MM.1S (cell line): ENCODE measurements around the gene SHANK1.

Experiments used
- DNase-seq: peaks from one replicate; pipeline ENCODE4 v3.0.0-alpha.2; 2015
- H2AFZ ChIP-seq: fragments of 300-600 bp; sonication (generic); 2 replicates; pipeline ENCODE4 v1.6.0; 2016; ENCODE audit warnings: antibody characterized with exemption, low read length
- H3F3A ChIP-seq: fragments of 300-600 bp; sonication (generic); 2 replicates; pipeline ENCODE4 v1.6.1; 2016; ENCODE audit warnings: mild to moderate bottlenecking, antibody characterized with exemption, low read length, moderate library complexity, mixed read lengths; ENCODE audit not compliant: insufficient read depth
- H3K27ac ChIP-seq: fragments of 300-600 bp; sonication (generic); 2 replicates; pipeline ENCODE4 v1.5.1; 2016; ENCODE audit warnings: mild to moderate bottlenecking, low read length
- H3K27me3 ChIP-seq: fragments of 300-600 bp; sonication (generic); replicated peaks from 2 replicates; pipeline ENCODE4 v1.6.0; 2016; ENCODE audit warnings: low read length; ENCODE audit not compliant: insufficient read depth
- H3K36me3 ChIP-seq: fragments of 300-600 bp; sonication (generic); replicated peaks from 2 replicates; pipeline ENCODE4 v1.6.1; 2016; ENCODE audit warnings: mild to moderate bottlenecking, low read length, mixed read lengths; ENCODE audit not compliant: insufficient read depth
- H3K4me1 ChIP-seq: fragments of 300-600 bp; sonication (generic); 2 replicates; pipeline ENCODE4 v1.6.1; 2016; ENCODE audit warnings: low read length, mixed read lengths
- H3K4me2 ChIP-seq: fragments of 300-600 bp; sonication (generic); 2 replicates; pipeline ENCODE4 v1.6.0; 2016; ENCODE audit warnings: low read depth, low read length
- H3K4me3 ChIP-seq: fragments of 300-600 bp; sonication (generic); 2 replicates; pipeline ENCODE4 v1.5.1; 2016; ENCODE audit warnings: low read length, mixed read lengths
- H3K79me2 ChIP-seq: fragments of 300-600 bp; sonication (generic); 2 replicates; pipeline ENCODE4 v1.6.1; 2016; ENCODE audit warnings: mixed run types, low read length, mixed read lengths
- H3K9ac ChIP-seq: fragments of 300-600 bp; sonication (generic); 2 replicates; pipeline ENCODE4 v1.6.1; 2016; ENCODE audit warnings: low read length, mixed read lengths
- H3K9me2 ChIP-seq: fragments of 300-600 bp; sonication (generic); replicated peaks from 2 replicates; pipeline ENCODE4 v1.6.1; 2016; ENCODE audit warnings: mild to moderate bottlenecking, low read length, mixed read lengths; ENCODE audit not compliant: insufficient read depth
- H3K9me3 ChIP-seq: fragments of 300-600 bp; sonication (generic); replicated peaks from 2 replicates; pipeline ENCODE4 v1.6.1; 2016; ENCODE audit warnings: mild to moderate bottlenecking, low read length, mixed read lengths; ENCODE audit not compliant: insufficient read depth
- H4K20me1 ChIP-seq: fragments of 300-600 bp; sonication (generic); 2 replicates; pipeline ENCODE4 v1.6.1; 2016; ENCODE audit warnings: mild to moderate bottlenecking, low read length, moderate library complexity, mixed read lengths; ENCODE audit not compliant: insufficient read depth
- EZH2 ChIP-seq: fragments of 300-600 bp; sonication (generic); optimal IDR thresholded peaks from 2 replicates; pipeline ENCODE3; 2017; ENCODE audit warnings: low read depth, mild to moderate bottlenecking, antibody characterized with exemption, low read length, mixed read lengths
- EZH2phosphoT487 ChIP-seq: fragments of 300-600 bp; sonication (generic); IDR thresholded peaks from 2 replicates; pipeline ENCODE4 v1.6.1; 2018; ENCODE audit warnings: antibody characterized with exemption, low read length
- TF ChIP-seq, protein P1 (sequence below): fragments of 300-600 bp; sonication (generic); IDR thresholded peaks from 2 replicates; pipeline ENCODE4 v1.5.1; 2016; ENCODE audit warnings: antibody characterized with exemption, low read length, mixed read lengths

The SHANK1 gene

DNA sequence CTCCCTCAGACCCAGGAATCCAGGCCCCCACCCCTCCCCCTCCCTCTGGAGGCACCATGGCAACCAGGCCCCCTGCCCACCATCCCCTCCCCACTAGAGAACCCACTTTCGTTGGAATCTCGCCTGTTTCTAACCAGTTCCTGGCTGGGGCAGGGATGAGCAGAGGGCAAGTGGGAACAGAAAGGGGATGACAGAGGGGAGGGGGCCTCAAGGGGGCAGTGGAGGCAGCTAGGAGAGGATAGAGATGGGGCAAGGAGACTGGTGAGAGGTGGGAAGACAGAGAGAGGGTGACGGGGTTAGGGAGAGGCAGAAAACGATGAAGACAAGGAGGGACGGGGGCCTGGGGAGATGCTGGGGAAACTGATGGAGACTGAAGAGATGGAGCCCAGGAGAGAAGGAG, 70.9 kb downstream of the SHANK1 start:
- no peaks in the 10 kb centered on the region for H3K36me3 ChIP-seq
- H3K4me1 ChIP-seq = no peaks in the 10 kb centered on the region
- no peaks in the 10 kb centered on the region for H4K20me1 ChIP-seq
- DNase-seq = no peak
- no peak overlapping the region for H3K9ac ChIP-seq
- H3K27me3 ChIP-seq = peaks cover 42% of the 10 kb centered on the region
- no peaks in the 10 kb centered on the region for H3K9me2 ChIP-seq
- no peaks in the 10 kb centered on the region for H3K9me3 ChIP-seq
- H3K79me2 ChIP-seq = no peaks in the 10 kb centered on the region
- no peak overlapping the region for H3K27ac ChIP-seq
- TF ChIP-seq, protein P1, sequence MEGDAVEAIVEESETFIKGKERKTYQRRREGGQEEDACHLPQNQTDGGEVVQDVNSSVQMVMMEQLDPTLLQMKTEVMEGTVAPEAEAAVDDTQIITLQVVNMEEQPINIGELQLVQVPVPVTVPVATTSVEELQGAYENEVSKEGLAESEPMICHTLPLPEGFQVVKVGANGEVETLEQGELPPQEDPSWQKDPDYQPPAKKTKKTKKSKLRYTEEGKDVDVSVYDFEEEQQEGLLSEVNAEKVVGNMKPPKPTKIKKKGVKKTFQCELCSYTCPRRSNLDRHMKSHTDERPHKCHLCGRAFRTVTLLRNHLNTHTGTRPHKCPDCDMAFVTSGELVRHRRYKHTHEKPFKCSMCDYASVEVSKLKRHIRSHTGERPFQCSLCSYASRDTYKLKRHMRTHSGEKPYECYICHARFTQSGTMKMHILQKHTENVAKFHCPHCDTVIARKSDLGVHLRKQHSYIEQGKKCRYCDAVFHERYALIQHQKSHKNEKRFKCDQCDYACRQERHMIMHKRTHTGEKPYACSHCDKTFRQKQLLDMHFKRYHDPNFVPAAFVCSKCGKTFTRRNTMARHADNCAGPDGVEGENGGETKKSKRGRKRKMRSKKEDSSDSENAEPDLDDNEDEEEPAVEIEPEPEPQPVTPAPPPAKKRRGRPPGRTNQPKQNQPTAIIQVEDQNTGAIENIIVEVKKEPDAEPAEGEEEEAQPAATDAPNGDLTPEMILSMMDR = no peak
- TF ChIP-seq EZH2phosphoT487 = no peak
- no peak for TF ChIP-seq EZH2
- no peak overlapping the region for H3K4me3 ChIP-seq
- H2AFZ ChIP-seq = no peak overlapping the region
- no peak overlapping the region for H3K4me2 ChIP-seq
- no peaks in the 10 kb centered on the region for H3F3A ChIP-seq

DNA sequence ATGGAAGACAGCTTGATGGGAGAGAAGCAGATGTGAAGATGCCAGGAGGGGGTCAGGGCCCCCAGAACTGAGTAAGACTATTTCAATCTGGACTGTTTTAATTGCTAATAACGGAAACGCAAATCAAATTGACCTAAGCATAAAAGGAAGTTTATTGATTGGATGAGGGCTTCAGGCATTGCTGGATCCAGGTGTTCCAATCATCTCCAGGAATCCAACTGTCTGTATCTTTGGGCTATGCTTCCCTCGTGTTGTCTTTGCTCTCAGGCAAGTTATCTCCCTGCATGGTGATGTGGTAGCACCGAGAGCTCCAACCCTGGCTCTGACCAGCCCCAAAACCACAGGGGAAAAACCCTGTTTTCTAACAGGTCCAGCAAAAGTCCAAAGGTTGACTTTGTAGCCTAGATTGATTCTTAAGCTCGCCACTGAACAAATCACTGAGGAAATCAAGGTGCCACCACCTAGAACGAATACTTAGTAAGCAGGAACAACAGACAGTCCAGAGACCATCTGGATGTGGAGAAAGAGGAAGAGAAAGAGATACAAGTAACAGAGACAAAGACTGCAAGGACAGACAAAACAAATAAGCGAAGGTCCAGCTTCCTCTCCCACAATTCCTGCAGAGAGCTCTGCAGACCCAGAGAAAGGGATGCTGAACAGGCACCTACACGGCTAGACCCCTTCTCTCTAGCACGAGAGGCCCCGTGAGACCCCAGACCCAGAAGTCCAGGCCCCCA, 71.6 kb downstream of the SHANK1 start:
- H3K36me3 ChIP-seq = no peaks in the 10 kb centered on the region
- H3F3A ChIP-seq = no peaks in the 10 kb centered on the region
- H3K27ac ChIP-seq = no peak overlapping the region
- no peak for DNase-seq
- H3K9me3 ChIP-seq = no peaks in the 10 kb centered on the region
- H3K9ac ChIP-seq = no peak overlapping the region
- no peak for TF ChIP-seq EZH2phosphoT487
- TF ChIP-seq, protein P1 = no peak
- TF ChIP-seq EZH2 = no peak
- no peak overlapping the region for H2AFZ ChIP-seq
- no peaks in the 10 kb centered on the region for H3K4me1 ChIP-seq
- peaks cover 42% of the 10 kb centered on the region for H3K27me3 ChIP-seq
- no peaks in the 10 kb centered on the region for H4K20me1 ChIP-seq
- H3K4me3 ChIP-seq = no peak overlapping the region
- no peak overlapping the region for H3K4me2 ChIP-seq
- H3K79me2 ChIP-seq = no peaks in the 10 kb centered on the region
- no peaks in the 10 kb centered on the region for H3K9me2 ChIP-seq

DNA sequence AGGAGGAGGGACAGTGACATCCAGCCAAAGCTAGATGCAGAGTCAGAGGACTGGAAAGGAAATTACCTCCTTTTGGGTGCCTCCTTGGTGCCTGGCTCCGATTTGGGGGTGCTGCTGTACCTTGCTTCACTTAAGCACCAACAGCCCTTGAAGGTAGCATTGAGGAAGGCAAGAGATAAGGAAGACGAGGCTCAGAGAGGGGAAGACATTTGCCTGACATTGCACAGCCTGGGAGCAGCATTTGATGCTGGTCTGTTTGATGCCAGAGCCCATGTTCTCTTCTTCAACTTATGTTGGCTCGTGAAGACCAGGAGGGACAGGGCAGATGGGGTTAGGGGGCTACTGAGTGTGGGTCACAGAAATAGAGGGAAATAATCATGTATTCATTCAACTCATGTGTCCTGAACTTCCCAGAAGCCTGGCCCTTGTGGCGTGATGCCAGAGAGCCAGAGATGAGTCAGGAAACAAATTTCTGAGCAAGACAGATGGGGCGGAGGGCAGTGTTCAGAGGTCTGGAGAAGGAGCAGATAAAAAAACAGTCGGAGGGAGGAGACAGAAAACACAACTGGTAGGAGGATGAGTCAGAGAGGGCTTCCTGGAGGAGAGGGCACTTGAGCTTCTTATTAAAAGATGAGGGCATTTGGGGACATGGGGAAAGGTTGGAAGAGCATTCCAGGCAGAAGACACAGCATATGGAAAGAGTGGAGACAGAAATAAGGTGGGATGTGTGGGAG, 73.4 kb downstream of the SHANK1 start:
- DNase-seq = no peak
- no peak overlapping the region for H3K9ac ChIP-seq
- H3K4me1 ChIP-seq = no peaks in the 10 kb centered on the region
- no peaks in the 10 kb centered on the region for H3K9me3 ChIP-seq
- H3K27me3 ChIP-seq = peaks cover 30% of the 10 kb centered on the region
- no peaks in the 10 kb centered on the region for H4K20me1 ChIP-seq
- H3K9me2 ChIP-seq = no peaks in the 10 kb centered on the region
- no peak overlapping the region for H2AFZ ChIP-seq
- TF ChIP-seq EZH2 (no peak), EZH2phosphoT487 (no peak)
- TF ChIP-seq, protein P1 = no peak
- H3K27ac ChIP-seq = no peak overlapping the region
- H3K4me3 ChIP-seq = no peak overlapping the region
- H3K4me2 ChIP-seq = no peak overlapping the region
- no peaks in the 10 kb centered on the region for H3F3A ChIP-seq
- no peaks in the 10 kb centered on the region for H3K79me2 ChIP-seq
- no peaks in the 10 kb centered on the region for H3K36me3 ChIP-seq
